ES-I3 (cell line): ENCODE results near the gene SPRYD4.

Experiments
- H3K36me3 ChIP-seq: 2 replicates; pipeline ENCODE4 v1.6.1; 2013; ENCODE audit warnings: mild to moderate bottlenecking, low read length, control low read depth, moderate library complexity; ENCODE audit not compliant: insufficient read depth
- H3K4me1 ChIP-seq: 2 replicates; pipeline ENCODE4 v1.6.1; 2013; ENCODE audit warnings: mild to moderate bottlenecking, control low read depth, low read length; ENCODE audit not compliant: insufficient read depth
- H3K9ac ChIP-seq: 2 replicates; pipeline ENCODE4 v1.6.1; 2013; ENCODE audit warnings: low read depth, mild to moderate bottlenecking, low read length, moderate library complexity
- H3K9me3 ChIP-seq: 2 replicates; pipeline ENCODE4 v1.6.1; 2013; ENCODE audit warnings: mild to moderate bottlenecking, low read length, moderate library complexity; ENCODE audit not compliant: control insufficient read depth, insufficient read depth

SPRYD4 gene

GRCh38 chr12:56520506-56520905 is 52.1 kb downstream of the SPRYD4 start:
- Histone ChIP-seq H3K9me3 (no peaks in the 10 kb centered on the region), H3K36me3 (no peaks in the 10 kb centered on the region), H3K4me1 (peaks cover 7% of the 10 kb centered on the region; the same call in 1 of the 2 replicates), H3K9ac (no peak overlapping the region)

GRCh38 chr12:56521209-56521589 is 52.8 kb downstream of the SPRYD4 start:
- Histone ChIP-seq H3K9me3 (no peaks in the 10 kb centered on the region), H3K4me1 (peaks cover 8% of the 10 kb centered on the region; the same call in 1 of the 2 replicates), H3K9ac (peak overlapping the region; percentile 31; the same call in 1 of the 2 replicates), H3K36me3 (no peaks in the 10 kb centered on the region)

DNA sequence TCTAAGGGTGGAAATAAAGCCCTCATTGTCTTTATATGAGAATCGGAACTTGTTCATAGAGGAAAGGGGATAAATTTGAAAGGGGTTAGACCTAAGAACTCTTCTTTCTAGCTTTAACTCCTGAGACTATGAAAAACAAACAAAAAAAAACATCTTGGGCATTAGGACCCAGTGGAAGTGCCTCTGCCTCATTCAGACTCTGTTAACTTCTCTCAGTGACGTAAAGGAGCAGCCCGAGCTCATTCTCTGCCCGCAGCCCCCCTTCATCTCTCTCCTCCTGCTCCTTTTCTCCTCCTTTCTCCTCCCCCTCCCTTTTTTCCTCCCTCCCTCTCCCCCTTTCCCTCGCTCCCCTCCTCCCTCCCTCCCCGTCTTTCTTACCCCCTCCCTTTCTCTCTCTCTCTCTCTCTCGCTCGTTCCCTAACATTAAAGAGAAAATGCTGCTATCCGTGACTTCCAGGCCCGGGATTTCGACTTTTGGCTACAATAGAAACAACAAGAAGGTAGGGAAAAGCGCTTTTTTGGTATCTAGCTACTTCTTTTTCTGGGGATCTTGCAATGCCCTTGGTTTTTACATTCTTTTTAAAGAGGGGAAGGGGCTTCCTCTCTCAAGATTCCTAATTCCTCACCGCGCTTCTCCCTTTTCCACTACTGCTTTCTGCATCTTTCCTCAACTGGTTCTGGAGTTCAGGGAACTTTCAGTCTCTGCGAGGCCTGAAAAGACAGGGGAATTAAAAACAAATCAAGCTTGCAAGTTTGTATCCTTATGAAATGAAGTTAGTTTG is 53.4 kb downstream of the SPRYD4 start, which contains the start of gene RBMS2:
Gene RBMS2, plus strand, starts transcription at position 231 of the 782 bp plus-strand sequence. Its CDS starts 204 bp downstream, at position 435.
- no peaks in the 10 kb centered on the region for H3K36me3 ChIP-seq
- peak within 1 kb of the TSS; percentile 97 for H3K9ac ChIP-seq
- peaks cover 11% of the 10 kb centered on the region; the same call in 1 of the 2 replicates for H3K4me1 ChIP-seq
- H3K9me3 ChIP-seq: no peaks in the 10 kb centered on the region

- H3K9ac ChIP-seq: peak overlapping the region; percentile 97
- H3K36me3 ChIP-seq: no peaks in the 10 kb centered on the region
- H3K4me1 ChIP-seq: peaks cover 20% of the 10 kb centered on the region
- no peaks in the 10 kb centered on the region for H3K9me3 ChIP-seq
These were observed 54.2 kb downstream of the SPRYD4 start for GRCh38 chr12:56522411-56523193.

GRCh38 chr12:56528846-56529245 is 60.5 kb downstream of the SPRYD4 start:
- Histone ChIP-seq H3K36me3 (no peaks in the 10 kb centered on the region), H3K9ac (no peak overlapping the region; the same call in 1 of the 2 replicates), H3K9me3 (no peaks in the 10 kb centered on the region), H3K4me1 (peaks cover 32% of the 10 kb centered on the region)
